Fibroblast of pulmonary artery (primary cell): ENCODE results near the gene AMPD3.

ENCODE experiments used
- DNase-seq: peaks from one replicate; pipeline ENCODE4 v3.0.0-alpha.2; 2010; ENCODE audit warnings: low read depth
- H3K4me3 ChIP-seq: replicated peaks from 2 replicates; pipeline ENCODE4 v1.5.1; 2011; ENCODE audit warnings: low read depth, mild to moderate bottlenecking, control low read depth, low read length, moderate library complexity
- CTCF ChIP-seq: IDR thresholded peaks from 2 replicates; pipeline ENCODE4 v1.5.1; 2011; ENCODE audit warnings: mild to moderate bottlenecking, control low read depth, low read length, inconsistent platforms; ENCODE audit errors: missing control alignments

Gene AMPD3

GRCh38 chr11:10542776-10543175, 87.7 kb downstream of the AMPD3 start:
- no peak for DNase-seq
- TF ChIP-seq CTCF: no peak
- H3K4me3 ChIP-seq: no peak overlapping the region

GRCh38 chr11:10543782-10544181, 88.7 kb downstream of the AMPD3 start:
- no peak for DNase-seq
- H3K4me3 ChIP-seq: no peak overlapping the region
- no peak for TF ChIP-seq CTCF

- no peak for TF ChIP-seq CTCF
- DNase-seq: no peak
- H3K4me3 ChIP-seq: no peak overlapping the region
Measured at GRCh38 chr11:10544491-10545465, 89.7 kb downstream of the AMPD3 start.

GRCh38 chr11:10550503-10551289, 95.6 kb downstream of the AMPD3 start:
- H3K4me3 ChIP-seq: no peak overlapping the region
- no peak for TF ChIP-seq CTCF
- DNase-seq: peak; percentile 17

- no peak for TF ChIP-seq CTCF
- no peak overlapping the region for H3K4me3 ChIP-seq
- DNase-seq: no peak
Measured at GRCh38 chr11:10551290-10551592, 96.2 kb downstream of the AMPD3 start.

GRCh38 chr11:10551845-10552352, 96.8 kb downstream of the AMPD3 start:
- no peak for TF ChIP-seq CTCF
- DNase-seq: no peak
- H3K4me3 ChIP-seq: no peak overlapping the region
